ENCODE measurements around the gene CFAP410.

DNA sequence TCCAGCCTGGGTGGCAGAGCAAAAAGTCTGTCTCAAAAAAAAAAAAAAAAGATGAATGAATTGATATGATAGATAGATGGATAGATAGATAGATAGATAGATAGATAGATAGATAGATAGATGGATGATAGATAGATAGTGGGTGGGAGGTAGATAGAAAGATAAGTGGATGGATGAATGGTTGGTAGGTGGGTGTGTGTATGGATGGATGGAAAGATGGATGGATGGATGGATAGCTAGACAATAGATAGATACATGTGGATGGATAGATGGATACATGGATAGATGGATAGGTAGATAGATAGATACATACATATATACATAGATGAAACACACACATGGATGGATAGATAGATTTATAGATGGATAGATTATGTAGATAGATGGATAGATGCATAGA, 42.7 kb upstream of the CFAP410 start:
- TF ChIP-seq POLR2A (IDR thresholded peaks at IDR 0.05) (no peak), POLR2AphosphoS5 (IDR thresholded peaks at IDR 0.05; ENCODE audit: insufficient read depth in 1 of 2, low read depth in 1 of 2) (no peak)
- TF ChIP-seq, protein P1, sequence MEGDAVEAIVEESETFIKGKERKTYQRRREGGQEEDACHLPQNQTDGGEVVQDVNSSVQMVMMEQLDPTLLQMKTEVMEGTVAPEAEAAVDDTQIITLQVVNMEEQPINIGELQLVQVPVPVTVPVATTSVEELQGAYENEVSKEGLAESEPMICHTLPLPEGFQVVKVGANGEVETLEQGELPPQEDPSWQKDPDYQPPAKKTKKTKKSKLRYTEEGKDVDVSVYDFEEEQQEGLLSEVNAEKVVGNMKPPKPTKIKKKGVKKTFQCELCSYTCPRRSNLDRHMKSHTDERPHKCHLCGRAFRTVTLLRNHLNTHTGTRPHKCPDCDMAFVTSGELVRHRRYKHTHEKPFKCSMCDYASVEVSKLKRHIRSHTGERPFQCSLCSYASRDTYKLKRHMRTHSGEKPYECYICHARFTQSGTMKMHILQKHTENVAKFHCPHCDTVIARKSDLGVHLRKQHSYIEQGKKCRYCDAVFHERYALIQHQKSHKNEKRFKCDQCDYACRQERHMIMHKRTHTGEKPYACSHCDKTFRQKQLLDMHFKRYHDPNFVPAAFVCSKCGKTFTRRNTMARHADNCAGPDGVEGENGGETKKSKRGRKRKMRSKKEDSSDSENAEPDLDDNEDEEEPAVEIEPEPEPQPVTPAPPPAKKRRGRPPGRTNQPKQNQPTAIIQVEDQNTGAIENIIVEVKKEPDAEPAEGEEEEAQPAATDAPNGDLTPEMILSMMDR (IDR thresholded peaks at IDR 0.05): no peak

Measured in vagina (tissue), 2 donors.